ENCODE data around the gene PHKA1.
"Not testable (repeated sequence)": the region's sequence is repeated elsewhere in the genome, so short reads cannot be mapped to it uniquely, and the experiment has no call there.

The PHKA1 gene

DNA sequence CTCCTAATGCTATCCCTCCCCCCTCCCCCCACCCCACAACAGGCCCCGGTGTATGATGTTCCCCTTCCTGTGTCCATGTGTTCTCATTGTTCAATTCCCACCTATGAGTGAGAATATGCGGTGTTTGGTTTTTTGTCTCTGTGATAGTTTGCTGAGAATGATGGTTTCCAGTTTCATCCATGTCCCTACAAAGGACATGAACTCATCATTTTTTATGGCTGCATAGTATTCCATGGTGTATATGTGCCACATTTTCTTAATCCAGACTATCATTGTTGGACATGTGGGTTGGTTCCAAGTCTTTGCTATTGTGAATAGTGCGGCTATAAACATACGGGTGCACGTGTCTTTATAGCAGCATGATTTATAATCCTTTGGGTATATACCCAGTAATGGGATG is 44.6 kb downstream of the PHKA1 start:
- not testable (repeated sequence) for DNase-seq (ENCODE audit: low read depth in 3 of 3, low spot score in 1 of 3)

DNA sequence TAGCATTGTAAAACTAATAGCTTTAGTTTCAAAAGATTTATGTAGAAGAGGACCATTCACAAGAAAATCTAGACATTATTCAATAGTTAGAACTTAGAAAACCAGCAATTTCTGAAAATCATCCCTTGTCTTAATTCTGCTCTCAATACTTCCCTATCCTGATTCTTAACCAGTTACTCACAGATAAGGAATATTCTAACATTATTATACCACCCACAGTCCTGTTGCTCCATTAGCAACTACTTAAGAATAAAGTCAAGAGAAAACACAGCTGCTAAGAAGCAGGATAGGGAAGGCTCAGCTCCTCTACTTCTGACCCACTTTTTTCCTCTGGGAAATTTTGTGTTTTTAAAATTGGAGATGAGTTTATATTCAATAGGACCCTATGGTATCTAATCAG is 47.7 kb downstream of the PHKA1 start:
- DNase-seq (ENCODE audit: low read depth in 3 of 3, low spot score in 1 of 3), result no peak

DNA sequence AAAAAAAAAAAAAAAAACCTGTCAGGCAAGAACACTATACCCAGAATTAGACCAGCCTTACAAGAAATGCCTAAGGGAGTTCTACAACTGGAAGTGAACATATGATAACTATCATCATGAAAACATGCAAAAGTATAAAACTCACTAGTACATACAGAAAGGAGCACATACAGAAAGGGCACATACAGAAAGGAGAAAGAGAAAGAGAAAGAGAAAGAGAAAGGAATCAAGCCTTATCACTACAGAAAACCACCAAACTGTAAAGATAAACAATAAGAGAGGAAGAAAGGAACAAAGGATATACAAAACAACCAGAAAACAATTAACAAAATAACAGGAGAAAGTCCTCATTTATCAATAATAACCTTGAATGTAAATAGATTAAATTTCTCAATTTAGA is 50.4 kb downstream of the PHKA1 start:
- no peak for DNase-seq (ENCODE audit: low read depth in 3 of 3, low spot score in 1 of 3)

DNA sequence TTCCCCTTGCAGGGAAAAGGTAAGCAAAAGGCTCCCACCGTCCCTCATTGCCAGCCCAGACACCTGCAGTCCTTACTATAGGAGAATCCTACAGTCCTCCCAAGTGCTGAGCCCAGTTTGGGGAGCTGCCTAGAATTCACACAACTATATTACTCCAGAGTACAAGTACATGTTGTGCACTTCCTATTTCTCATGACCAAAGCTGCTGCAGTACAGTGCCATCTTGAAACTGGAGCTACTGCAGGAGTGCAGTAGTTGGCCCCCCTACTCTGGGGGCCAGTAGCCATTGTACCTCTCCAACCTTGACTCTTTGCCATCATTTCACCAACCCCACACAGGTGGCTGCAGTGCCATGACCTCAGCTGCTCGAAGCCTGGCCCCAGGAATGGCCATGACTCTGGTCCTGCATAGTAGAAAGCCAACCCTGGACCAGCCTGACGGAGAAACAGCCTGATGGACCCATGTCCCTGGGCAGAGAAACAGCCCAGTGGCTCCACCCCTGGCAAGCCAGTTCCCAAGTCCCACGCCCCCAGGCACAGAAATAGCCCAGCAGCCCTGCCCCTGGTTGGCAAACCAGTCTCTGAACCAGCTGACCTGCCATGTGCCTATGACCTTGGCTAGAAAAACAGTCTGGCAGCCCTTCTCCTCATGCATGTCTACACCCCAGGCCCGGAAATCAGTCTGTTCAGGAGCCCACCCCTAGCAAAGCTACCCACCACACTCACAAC is 51.9 kb downstream of the PHKA1 start:
- DNase-seq (ENCODE audit: low read depth in 3 of 3, low spot score in 1 of 3), result no peak

DNA sequence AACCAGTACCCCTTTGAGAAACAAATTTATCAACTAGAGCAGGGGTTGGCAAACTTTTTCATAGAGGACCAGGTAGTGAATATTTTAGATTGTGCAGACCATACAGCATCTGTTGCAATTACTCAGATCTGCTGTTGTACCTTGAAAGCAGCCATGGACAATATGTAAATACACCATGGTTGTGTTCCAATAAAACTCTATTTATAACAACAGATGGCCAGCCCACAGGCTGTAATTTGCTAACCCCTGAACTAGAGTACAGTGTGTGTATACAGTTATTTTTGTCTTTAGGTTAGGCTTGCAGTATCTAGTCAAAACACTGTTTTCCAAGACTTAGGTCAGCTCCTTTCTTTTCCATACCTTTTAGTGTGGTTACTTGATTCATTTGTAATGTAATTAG is 54.4 kb downstream of the PHKA1 start:
- no peak for DNase-seq (ENCODE audit: low read depth in 3 of 3, low spot score in 1 of 3)

DNA sequence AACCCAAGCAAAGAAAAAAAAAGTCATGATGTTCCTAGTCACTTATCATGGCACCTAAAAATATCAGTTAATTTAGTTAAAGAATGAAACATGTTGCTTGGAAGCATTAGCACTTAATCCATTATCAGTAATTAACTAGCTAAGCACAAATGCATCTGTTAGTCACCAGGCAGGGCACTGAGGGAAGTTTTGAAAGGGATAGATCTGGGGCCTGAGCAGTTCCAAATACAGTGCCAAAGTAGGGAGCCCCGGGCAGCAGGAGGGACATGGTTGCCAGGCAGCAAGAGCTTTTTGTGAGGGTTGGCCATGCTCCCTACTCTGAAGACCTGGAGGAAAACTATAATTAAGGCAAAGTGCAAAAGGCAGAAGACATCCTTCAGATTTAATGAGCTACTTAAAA is 62.0 kb downstream of the PHKA1 start:
- DNase-seq (ENCODE audit: low read depth in 3 of 3, low spot score in 1 of 3), result no peak

DNA sequence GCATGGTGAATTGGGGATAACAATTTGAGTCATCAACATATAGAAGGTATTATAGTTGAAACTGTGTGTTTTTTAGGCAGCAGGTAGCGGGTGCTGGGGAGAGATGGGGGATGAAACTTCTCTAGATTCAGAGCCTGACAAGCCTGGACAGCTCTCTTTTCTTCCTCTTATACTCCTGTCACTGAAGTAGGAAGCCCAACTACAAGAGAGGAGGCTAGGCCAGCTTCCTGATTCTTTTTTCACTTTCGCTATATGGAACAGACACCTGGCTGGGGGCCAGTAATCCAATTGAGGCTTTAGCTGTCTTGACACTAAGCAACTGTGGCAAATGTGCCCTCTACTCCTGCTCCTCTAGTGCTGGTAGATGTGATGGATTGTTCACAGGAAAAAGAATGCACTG is 69.2 kb downstream of the PHKA1 start:
- no peak for DNase-seq (ENCODE audit: low read depth in 3 of 3, low spot score in 1 of 3)

DNA sequence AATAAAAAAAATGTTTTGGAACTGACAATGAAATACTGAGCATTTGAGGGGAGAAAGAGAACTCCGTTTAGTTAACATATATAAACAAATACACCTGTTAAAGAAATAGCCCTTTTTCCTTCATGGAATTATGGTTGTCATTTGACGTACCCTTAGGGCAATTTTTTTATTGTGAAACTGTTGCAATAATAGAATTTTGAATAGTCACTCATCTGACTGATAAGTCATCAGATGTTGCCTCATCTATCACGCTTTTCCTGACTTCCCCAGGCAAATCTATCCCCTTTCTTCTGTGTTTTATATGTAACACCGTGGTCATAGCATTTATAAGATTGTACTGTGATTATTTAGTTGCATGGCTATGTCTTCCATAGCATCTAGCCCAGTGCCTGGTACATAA is 72.5 kb downstream of the PHKA1 start:
- DNase-seq (ENCODE audit: low read depth in 3 of 3, low spot score in 1 of 3), result no peak

DNA sequence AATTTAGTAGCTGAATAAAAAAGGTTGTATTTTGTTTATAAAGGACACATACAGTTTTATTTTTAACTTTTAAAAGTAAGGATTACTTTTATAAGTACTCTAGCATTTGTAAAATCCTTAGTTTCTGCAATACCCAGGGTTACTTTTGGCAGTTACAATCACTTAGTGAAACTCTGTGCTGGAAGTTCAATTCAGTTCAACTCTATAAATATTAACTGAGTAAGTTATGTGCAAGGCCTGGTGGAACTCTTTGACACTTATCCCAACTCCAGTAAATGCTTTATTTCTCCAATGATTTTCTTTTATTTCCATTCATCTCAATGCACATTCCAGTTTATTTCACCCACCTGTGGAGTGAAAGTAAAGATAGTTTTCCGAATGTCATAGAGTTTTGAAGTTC is 78.2 kb downstream of the PHKA1 start:
- no peak for DNase-seq (ENCODE audit: low read depth in 3 of 3, low spot score in 1 of 3)

DNA sequence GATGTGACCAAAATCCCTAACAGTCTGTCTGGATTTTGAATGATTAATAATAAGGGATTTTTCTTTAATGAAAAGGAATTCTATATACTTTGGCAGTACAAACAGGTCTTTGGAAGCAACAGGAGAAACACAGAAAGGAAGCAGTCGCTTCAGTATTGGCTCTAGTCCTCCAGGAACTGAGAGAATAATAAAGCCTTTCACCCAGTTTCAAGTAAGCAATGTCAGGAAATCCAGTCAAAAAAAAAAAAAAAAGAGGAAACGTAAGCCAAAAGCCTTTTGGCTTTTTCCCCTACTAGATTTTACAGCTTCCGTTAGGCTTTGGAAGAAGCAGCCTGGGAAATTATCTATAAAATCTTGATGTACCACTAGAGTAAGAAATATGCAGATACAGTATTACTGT is 79.8 kb downstream of the PHKA1 start:
- no peak for DNase-seq (ENCODE audit: low read depth in 3 of 3, low spot score in 1 of 3)

DNA sequence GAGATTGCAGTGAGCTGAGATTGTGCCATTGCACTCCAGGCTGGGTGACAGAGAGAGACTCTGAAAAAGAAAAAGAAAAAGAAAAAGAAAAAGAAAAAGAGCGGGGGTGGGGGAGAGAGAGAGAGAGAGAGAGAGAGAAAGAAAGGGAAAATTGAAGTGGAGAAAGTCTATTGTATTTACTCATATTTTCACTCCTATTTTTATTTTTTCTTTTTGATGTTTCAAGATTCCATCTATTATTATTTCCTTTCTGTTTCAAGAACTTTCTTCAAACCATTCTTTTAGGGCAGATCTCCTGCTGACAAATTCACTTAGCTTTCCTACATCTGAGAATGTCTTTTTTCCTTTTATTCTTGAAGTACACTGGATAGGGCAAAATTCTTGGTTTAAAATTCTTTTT is 83.9 kb downstream of the PHKA1 start:
- no peak for DNase-seq (ENCODE audit: low read depth in 3 of 3, low spot score in 1 of 3)

DNA sequence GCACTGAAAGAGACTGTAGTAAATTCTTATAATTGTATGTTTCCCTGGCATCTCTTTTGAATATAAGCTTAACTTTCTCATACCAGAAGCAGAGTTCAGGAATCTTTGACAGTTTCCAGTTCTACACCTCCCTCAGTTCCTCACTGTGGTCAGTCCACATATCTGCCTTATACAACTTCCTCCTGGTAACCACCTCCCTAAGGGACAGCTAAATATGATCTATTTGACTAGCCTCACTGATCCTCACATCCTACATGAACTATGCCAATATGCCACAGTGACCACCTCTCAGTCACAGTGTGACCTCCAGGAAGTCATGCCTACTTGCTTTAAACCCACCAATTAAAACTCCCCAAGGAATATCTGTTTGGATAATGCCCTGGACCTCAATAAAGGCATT is 89.9 kb downstream of the PHKA1 start:
- DNase-seq (ENCODE audit: low read depth in 3 of 3, low spot score in 1 of 3), result no peak

DNA sequence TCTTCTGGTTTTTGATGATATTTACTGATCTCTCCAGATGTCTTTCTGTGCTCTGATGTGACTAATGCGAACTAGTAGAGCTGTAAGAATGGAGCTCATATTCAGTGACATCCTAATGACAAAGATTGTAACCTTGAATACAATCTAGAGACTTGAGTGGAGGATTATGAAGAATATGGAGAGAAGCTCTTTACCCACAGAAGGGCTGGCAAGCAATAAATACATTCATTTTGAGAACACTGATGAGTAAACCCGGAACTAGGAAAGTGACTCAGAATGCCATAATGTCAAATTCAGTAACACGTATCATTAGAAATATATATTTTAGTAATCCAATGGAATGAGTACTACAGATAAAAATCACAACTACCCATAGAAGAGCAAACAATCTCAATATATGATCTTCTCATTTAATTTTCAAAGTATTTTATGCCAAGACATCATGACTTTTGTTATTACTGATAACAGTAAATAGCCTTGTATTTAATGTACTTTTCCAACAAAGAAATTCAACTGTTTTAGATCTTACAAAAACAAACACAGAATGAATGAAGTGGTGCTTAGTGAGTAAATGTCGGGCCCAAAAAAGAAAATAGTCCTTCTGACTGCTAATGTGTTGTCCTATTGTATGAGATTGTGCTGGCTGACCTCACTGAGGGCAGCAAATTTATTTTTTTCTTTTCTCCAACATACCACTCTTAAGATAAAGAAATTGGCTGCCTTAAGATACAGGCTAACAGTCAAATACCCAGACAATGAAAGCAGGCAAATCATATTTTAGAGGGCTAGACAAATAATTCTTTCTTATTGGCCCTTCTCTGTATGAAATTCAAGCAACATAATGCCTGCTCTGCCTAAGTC is 92.3 kb downstream of the PHKA1 start:
- DNase-seq (ENCODE audit: low read depth in 3 of 3, low spot score in 1 of 3), result no peak

DNA sequence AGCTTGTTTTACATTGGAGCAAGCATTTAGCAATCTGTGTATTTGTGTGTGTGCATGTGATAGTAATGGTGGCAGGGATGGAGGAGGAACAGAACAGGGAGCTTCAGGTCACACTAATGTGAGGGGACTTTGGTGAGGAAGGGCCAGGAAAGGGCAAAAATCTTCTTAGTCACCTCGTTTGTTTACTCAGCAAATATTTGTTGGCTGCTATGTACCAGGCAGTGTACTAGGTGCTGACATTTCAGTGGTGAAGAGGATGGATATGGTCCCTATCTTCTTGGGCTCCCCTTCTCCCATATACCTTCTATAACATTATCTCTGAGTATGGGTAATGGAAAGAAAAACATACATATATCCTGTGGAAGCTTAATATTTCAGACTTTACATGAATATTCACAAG is 92.9 kb downstream of the PHKA1 start:
- DNase-seq (ENCODE audit: low read depth in 3 of 3, low spot score in 1 of 3), result no peak

DNA sequence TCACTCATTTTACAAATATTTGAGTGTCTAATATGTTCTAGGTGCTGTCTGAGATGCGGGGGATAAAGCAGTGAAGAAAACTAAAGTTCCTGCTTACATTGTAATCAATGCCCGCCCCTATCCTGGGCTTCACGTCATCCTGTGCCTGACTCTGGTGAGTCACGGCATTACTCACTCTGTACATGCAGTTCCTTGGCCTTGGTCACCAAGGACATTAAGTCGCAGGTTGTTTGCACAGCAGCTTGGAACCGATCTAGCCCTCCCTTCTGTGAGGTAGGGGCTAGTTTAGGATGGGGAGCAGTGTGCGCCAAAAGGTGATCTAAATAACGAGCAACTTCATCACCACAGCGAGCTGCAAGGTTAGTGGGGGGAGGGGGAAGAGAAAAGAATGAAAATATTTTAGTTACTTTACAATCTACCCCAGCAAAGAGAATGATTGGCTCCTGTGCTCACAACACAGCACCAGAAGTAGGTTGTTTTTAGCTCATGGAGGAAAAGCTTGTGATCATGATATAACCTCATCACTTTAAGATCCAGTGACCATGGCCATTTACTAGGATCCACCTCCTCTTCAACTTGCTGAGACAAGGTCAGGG is 93.5 kb downstream of the PHKA1 start:
- DNase-seq (ENCODE audit: low read depth in 3 of 3, low spot score in 1 of 3), result no peak

DNA sequence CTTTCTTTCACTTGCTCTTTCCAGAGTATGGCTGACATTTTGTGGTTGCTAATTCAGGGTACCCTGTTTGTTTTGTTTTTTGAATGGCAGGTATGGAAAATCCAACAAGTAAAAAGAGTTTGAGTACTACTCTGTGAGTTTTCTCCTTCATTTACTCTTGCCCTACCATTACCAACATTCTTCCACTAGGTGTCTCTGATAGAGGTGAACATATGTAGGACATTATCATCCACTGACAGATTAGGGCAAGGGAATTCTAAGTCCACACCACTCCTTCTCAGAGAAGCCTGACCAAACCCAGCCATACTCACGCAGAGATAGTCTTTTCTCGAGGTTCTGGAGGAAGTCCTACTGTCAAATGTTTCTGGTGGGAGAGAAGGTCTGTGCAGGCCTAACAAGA is 104.8 kb downstream of the PHKA1 start:
- no peak for DNase-seq (ENCODE audit: low read depth in 3 of 3, low spot score in 1 of 3)

DNA sequence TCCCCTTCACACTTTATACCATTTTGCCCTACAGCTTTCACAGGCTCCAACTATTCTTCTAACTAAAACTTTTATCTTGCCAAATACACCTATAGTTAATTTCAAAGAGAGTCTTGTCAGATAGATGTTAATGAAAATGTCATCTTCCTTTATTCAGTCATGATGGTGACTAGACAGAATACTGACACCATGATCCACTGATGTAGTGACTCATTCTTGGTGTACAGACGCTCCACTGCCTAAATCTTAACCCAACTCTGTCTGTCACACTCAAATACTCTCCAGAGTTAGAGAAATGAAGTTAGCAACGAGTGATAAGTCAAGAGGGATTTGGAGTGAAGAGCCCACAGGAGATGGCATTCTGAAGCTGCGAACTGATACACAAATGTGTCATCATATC is 109.4 kb downstream of the PHKA1 start:
- no peak for DNase-seq (ENCODE audit: low read depth in 3 of 3, low spot score in 1 of 3)

DNA sequence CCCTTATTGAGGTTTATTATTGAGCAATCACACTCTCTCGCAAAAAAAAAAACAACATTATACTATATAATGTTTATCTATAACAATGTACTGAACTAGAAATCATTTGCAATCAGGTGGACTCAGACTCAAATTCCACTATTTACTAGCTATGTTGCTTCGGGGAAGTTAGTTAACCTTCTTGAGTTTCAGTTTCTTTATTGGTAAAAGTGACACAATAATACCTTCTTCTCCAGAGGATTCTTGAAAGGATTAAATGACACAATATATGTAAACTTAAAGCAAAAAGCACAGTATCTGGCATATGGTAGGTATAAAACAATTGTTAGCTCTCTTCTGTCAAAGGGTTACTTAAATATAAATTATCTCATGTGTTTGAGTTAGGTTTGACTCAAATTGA is 110.0 kb downstream of the PHKA1 start:
- no peak for DNase-seq (ENCODE audit: low read depth in 3 of 3, low spot score in 1 of 3)

DNA sequence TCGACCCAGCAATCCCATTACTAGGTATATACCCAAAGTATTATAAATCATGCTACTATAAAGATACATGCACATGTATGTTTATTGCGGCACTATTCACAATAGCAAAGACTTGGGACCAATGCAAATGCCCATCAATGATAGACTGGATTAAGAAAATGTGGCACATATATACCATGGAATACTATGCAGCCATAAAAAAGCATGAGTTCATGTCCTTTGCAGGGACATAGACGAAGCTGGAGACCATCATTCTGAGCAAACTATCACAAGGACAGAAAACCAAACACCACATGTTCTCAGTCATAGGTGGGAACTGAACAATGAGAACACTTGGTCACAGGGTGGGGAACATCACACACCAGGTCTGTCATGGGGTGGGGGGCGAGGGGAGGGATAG is 123.1 kb downstream of the PHKA1 start:
- not testable (repeated sequence) for DNase-seq (ENCODE audit: low read depth in 3 of 3, low spot score in 1 of 3)

DNA sequence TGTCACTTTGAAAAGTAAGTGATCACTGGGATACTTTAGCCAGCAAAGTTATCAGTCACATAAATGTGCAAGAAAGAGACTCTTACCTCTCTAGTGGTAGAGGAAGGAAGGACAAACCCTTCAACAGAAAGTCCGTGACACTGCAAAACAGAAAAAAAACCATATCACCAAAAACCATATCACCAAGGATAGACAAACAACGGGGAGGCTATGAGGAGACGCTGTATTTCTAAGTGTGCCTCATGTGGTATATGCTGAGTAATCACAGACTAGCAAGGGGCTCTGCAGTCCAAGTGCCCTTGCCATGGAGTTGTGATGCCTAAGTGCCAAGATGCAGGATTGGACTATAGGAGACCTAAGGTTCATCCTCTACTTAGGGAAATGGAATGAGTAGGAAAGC is 129.9 kb downstream of the PHKA1 start:
- DNase-seq (ENCODE audit: low read depth in 3 of 3, low spot score in 1 of 3), result no peak

DNA sequence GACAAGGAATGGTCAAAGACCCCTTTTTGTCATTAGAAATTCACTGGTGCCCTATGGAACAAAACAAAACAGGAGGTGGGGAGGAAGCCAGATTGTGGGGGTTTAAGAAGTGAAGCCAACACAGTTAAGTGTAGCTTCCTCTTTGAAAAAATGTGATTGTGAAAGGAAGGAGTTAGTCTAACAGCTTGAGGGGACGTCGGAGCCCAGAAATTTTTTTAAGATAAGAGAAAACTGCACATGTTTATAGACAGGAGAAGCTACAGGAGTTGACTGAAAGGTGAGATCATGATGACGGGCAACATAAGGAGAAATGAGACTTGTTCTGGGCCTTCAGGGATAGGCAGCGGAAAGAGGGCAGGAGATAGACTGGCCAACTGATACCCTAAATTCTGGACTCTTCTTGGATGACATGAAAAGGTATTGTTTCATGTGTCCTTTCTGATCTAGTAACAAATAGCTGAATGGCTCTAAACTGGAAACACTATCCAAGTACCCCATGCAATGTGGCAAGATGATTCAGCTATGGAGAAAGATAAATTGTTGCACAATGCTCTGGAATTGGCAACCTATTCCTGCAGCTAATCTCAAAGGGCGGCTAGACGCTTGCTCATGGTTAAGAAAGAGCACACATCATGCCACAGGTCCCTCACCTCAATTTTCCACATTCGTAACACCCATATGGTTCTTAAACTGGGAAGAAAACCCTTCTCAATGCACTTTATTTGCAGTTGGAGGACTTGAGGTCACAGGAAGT is 137.8 kb downstream of the PHKA1 start:
- no peak for DNase-seq (ENCODE audit: low read depth in 3 of 3, low spot score in 1 of 3)

DNA sequence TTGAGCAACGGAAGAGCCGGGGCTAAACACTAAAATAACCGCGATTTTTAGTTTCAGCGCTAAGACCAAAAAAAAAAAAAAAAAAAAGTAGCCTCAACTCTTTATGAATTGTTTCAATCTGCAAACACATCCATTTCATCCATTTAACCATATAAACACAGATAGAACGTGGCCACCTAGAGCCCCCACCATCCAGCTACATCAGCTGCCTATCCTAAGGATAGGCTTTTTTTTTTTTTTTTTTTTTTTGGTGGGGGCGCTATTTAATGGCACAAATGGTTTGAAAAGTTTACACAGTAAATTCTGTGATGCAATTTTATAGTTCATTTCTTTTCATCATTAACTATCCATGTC is 141.0 kb downstream of the PHKA1 start:
- no peak for DNase-seq (ENCODE audit: low read depth in 3 of 3, low spot score in 1 of 3)
